ENCODE results near the gene TRMT112. TPM values are rescaled to one million over a fixed set of nuclear protein-coding genes. Genes with fewer than 3 reads are reported as not detected.

TRMT112 gene
- total RNA-seq, 1 donor: 177 TPM

- DNase-seq (ENCODE audit: low read depth): no peak
- H3K4me3 ChIP-seq (ENCODE audit: low read depth, low read length): no peak overlapping the region
- no peak for TF ChIP-seq CTCF (IDR thresholded peaks at IDR 0.05; ENCODE audit: insufficient read depth, low read length)
These were observed 5.5 kb upstream of the TRMT112 start for GRCh38 chr11:64322925-64323260.

DNA sequence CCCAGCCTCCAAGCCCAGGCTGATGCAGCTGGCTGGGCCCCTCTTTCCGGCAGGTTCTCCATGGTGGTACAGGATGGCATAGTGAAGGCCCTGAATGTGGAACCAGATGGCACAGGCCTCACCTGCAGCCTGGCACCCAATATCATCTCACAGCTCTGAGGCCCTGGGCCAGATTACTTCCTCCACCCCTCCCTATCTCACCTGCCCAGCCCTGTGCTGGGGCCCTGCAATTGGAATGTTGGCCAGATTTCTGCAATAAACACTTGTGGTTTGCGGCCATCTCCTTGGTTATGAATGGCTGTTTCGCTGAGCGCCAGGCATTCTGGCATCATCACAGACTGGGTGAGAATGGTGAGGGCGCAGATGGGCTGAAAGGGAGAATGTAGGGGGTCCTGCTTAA lies 4.2 kb upstream of the TRMT112 start:
- TF ChIP-seq CTCF (IDR thresholded peaks at IDR 0.05; ENCODE audit: insufficient read depth, low read length): no peak
- no peak overlapping the region for H3K4me3 ChIP-seq (ENCODE audit: low read depth, low read length)
- DNase-seq (ENCODE audit: low read depth): no peak

DNA sequence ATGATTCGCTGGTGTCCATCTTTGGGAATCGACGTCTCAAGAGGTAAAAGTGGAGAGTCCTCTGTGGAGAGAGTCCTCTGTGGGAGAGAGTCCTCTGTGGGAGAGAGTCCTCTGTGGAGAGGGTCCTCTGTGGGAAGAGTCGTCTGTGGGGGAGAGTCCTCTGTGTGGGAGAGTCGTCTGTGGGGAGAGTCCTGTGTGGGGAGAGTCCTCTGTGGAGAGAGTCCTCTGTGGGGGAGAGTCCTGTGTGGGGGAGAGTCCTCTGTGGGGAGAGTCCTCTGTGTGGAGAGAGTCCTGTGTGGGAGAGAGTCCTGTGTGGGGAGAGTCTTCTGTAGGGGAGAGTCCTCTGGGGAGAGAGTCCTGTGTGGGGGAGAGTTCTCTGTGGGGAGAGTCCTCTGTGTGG lies 3.7 kb upstream of the TRMT112 start:
- DNase-seq (ENCODE audit: low read depth): no peak
- H3K4me3 ChIP-seq (ENCODE audit: low read depth, low read length): no peak overlapping the region
- TF ChIP-seq CTCF (IDR thresholded peaks at IDR 0.05; ENCODE audit: insufficient read depth, low read length): no peak

DNA sequence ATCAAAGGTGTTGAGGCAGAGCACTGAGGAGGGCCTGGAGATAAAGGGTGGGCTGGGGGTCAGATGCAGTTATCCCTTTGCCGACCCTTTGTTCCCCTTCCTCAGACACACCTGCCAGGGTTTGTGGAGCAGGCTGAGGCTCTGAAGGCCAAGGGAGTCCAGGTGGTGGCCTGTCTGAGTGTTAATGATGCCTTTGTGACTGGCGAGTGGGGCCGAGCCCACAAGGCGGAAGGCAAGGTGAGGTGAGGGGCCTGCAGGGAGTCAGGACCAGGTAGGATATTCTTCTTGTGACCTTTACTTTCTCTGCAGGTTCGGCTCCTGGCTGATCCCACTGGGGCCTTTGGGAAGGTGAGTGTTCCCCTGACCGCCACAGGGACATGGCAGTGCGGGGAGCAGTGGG lies 3.2 kb upstream of the TRMT112 start:
- no peak for DNase-seq (ENCODE audit: low read depth)
- no peak for TF ChIP-seq CTCF (IDR thresholded peaks at IDR 0.05; ENCODE audit: insufficient read depth, low read length)
- no peak overlapping the region for H3K4me3 ChIP-seq (ENCODE audit: low read depth, low read length)

DNA sequence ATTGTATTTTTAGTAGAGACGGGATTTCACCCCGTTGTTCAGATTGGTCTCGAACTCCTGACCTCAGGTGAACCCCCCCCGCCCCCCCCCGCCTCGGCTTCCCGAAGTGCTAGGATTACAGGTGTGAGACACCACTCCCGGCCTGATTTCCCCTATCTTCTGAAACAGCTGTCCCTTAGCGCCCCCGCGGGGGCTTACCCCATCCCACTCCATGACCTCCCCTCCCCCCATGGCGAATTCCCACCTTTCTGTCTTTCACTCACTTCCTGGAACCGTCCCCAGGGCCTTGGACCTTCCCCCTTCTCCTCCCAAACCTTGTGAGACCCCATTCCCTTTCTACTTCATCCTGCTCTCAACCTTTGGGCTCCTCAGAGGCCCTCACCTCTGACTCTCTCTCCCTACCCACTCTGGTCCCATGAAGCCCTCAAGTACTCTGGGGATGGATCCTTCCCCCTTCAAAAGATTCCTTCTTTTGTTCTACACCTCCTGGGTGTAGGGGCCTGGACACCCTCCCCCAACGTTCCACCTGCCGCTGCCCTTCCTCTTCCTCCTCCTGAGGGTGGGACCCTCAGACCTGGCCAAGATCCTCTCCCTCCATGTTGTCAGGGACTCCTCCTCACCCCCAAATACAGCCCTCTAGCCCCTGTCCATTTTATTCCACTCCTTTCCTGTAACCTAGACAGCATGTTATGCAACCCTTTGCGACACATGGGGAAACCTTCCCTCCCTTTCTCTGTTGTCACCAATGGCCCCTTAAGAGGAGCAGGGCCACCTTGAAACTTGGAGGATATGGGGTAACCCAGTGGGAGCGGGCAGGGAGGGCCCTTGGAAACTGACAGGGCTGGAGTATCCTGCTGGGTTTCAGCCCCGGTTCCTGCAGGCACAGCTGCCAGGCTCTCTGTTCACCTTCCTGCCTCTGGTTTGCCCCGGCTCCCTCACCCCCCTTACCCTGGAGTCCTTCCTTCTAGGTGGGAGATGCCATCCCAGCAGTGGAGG lies 1.7 kb upstream of the TRMT112 start:
- TF ChIP-seq CTCF (IDR thresholded peaks at IDR 0.05; ENCODE audit: insufficient read depth, low read length): no peak
- no peak for DNase-seq (ENCODE audit: low read depth)
- peak overlapping the region; percentile 95 for H3K4me3 ChIP-seq (ENCODE audit: low read depth, low read length)

DNA sequence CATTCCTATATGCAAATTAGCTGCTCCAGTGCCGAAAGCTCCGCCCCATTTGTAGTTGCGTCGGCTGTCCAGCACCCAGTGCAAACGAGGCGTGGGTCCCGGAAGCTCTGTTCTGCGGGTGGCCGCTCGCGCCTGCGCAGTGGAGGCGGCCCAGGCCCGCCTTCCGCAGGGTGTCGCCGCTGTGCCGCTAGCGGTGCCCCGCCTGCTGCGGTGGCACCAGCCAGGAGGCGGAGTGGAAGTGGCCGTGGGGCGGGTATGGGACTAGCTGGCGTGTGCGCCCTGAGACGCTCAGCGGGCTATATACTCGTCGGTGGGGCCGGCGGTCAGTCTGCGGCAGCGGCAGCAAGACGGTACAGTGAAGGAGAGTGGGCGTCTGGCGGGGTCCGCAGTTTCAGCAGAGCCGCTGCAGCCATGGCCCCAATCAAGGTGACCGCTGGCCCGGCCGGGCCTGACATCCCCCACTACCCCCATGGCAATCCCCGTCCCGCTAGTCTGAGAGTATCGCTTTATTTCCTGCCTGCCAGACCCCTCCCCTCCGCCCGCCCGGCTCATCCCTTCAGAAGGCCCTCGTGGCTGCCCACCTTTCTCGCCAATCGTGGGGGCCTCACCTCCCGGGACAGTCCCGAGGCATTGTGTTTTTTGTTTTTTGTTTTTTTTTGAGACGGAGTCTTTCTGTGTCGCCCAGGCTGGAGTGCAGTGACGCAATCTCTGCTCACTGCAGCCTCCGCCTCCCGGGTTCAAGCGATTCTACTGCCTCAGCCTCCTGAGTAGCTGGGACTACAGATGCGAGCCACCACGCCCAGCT lies 804 bp upstream of the TRMT112 start, which contains the start of gene PRDX5:
Gene PRDX5, plus strand, starts transcription at position 161 of the 805 bp plus-strand sequence. Its CDS starts 95 bp downstream, at position 256.
- peak; percentile 9 for TF ChIP-seq CTCF (IDR thresholded peaks at IDR 0.05; ENCODE audit: insufficient read depth, low read length)
- peak; percentile 97 for DNase-seq (ENCODE audit: low read depth)
- peak within 1 kb of the TSS; percentile 95 for H3K4me3 ChIP-seq (ENCODE audit: low read depth, low read length)

Measured in fibroblast of the aortic adventitia (primary cell).